ENCODE data around the gene GLIS1. TPM values are rescaled to one million over a fixed set of nuclear protein-coding genes. Genes with fewer than 3 reads are reported as not detected.

The GLIS1 gene
- total RNA-seq, 2 donors from 2014 or later, result 2.6 TPM; not detected in 1

GRCh38 chr1:53589043-53589887 lies 149.7 kb downstream of the GLIS1 start:
- Histone ChIP-seq H3K4me1 (ENCODE audit: control insufficient read depth in 1 of 2, low read depth in 2 of 2) (no peaks in the 10 kb centered on the region), H3K9me3 (no peaks in the 10 kb centered on the region), H3K27me3 (replicated peaks; ENCODE audit: insufficient read depth) (no peaks in the 10 kb centered on the region), H3K27ac (no peak overlapping the region), H3K4me3 (no peak overlapping the region), H3K36me3 (no peaks in the 10 kb centered on the region)
- DNase-seq (ENCODE audit: low spot score) (no peak), ATAC-seq (ENCODE audit: insufficient number of reproducible peaks, low FRiP score, low read depth) (no peak)
- no peak for TF ChIP-seq CTCF (IDR thresholded peaks at IDR 0.05)

GRCh38 chr1:53588053-53588779 lies 150.7 kb downstream of the GLIS1 start:
- no peak for TF ChIP-seq CTCF (IDR thresholded peaks at IDR 0.05)
- Histone ChIP-seq H3K4me1 (ENCODE audit: control insufficient read depth in 1 of 2, low read depth in 2 of 2) (no peaks in the 10 kb centered on the region), H3K27me3 (replicated peaks; ENCODE audit: insufficient read depth) (no peaks in the 10 kb centered on the region), H3K36me3 (no peaks in the 10 kb centered on the region), H3K4me3 (no peak overlapping the region), H3K9me3 (no peaks in the 10 kb centered on the region), H3K27ac (no peak overlapping the region)
- no peak for DNase-seq (ENCODE audit: low spot score)
- no peak for ATAC-seq (ENCODE audit: insufficient number of reproducible peaks, low FRiP score, low read depth)

GRCh38 chr1:53587252-53587988 lies 151.5 kb downstream of the GLIS1 start:
- Histone ChIP-seq H3K4me1 (ENCODE audit: control insufficient read depth in 1 of 2, low read depth in 2 of 2) (no peaks in the 10 kb centered on the region), H3K9me3 (no peaks in the 10 kb centered on the region), H3K4me3 (no peak overlapping the region), H3K27me3 (replicated peaks; ENCODE audit: insufficient read depth) (no peaks in the 10 kb centered on the region), H3K36me3 (no peaks in the 10 kb centered on the region), H3K27ac (no peak overlapping the region)
- no peak for ATAC-seq (ENCODE audit: insufficient number of reproducible peaks, low FRiP score, low read depth)
- DNase-seq (ENCODE audit: low spot score), result no peak
- TF ChIP-seq CTCF (IDR thresholded peaks at IDR 0.05), result no peak

- Histone ChIP-seq H3K4me3 (no peak overlapping the region), H3K36me3 (no peaks in the 10 kb centered on the region), H3K9me3 (no peaks in the 10 kb centered on the region), H3K4me1 (ENCODE audit: control insufficient read depth in 1 of 2, low read depth in 2 of 2) (no peaks in the 10 kb centered on the region), H3K27me3 (replicated peaks; ENCODE audit: insufficient read depth) (no peaks in the 10 kb centered on the region), H3K27ac (no peak overlapping the region)
- TF ChIP-seq CTCF (IDR thresholded peaks at IDR 0.05), result no peak
- no peak for DNase-seq (ENCODE audit: low spot score)
- ATAC-seq (ENCODE audit: insufficient number of reproducible peaks, low FRiP score, low read depth), result no peak
Measured at GRCh38 chr1:53586765-53587164, 152.2 kb downstream of the GLIS1 start.

- no peaks in the 10 kb centered on the region for H3K27me3 ChIP-seq (replicated peaks; ENCODE audit: insufficient read depth)
- no peak overlapping the region for H3K27ac ChIP-seq
- no peak overlapping the region for H3K4me3 ChIP-seq
- no peak for TF ChIP-seq CTCF (IDR thresholded peaks at IDR 0.05)
- H3K36me3 ChIP-seq, result no peaks in the 10 kb centered on the region
- H3K9me3 ChIP-seq, result no peaks in the 10 kb centered on the region
- no peaks in the 10 kb centered on the region for H3K4me1 ChIP-seq (ENCODE audit: control insufficient read depth in 1 of 2, low read depth in 2 of 2)
- ATAC-seq (ENCODE audit: insufficient number of reproducible peaks, low FRiP score, low read depth) (no peak), DNase-seq (ENCODE audit: low spot score) (no peak)
Measured at GRCh38 chr1:53585565-53585964, 153.4 kb downstream of the GLIS1 start.

Measured in thoracic aorta (tissue), 2 donors.